Measurements from ENCODE around the gene FAM20C.

DNA sequence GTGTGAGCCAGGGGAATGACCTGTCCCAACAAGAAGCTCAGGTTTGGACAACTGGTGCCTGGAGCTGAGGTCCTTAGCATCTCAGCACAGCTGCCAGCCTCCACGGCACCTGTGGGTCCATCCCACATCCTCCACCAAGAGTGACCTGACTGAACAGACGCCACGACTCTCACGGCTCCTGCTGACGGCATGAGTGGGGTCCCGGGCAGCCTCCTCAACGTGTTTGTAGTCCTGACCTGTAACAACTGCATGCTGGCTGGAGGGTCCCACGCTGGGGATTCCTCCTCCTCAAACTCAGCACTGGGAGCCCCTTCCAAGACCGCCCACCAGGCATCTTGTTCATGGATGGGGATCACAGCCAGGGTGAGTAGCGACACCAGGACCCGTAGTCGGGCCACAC lies 36.2 kb downstream of the FAM20C start:
- TF ChIP-seq MYC (IDR thresholded peaks at IDR 0.05; ENCODE audit: low read depth, low read length): no peak
- TF ChIP-seq, protein P1, sequence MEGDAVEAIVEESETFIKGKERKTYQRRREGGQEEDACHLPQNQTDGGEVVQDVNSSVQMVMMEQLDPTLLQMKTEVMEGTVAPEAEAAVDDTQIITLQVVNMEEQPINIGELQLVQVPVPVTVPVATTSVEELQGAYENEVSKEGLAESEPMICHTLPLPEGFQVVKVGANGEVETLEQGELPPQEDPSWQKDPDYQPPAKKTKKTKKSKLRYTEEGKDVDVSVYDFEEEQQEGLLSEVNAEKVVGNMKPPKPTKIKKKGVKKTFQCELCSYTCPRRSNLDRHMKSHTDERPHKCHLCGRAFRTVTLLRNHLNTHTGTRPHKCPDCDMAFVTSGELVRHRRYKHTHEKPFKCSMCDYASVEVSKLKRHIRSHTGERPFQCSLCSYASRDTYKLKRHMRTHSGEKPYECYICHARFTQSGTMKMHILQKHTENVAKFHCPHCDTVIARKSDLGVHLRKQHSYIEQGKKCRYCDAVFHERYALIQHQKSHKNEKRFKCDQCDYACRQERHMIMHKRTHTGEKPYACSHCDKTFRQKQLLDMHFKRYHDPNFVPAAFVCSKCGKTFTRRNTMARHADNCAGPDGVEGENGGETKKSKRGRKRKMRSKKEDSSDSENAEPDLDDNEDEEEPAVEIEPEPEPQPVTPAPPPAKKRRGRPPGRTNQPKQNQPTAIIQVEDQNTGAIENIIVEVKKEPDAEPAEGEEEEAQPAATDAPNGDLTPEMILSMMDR (IDR thresholded peaks at IDR 0.05; ENCODE audit: extremely low read depth in 1 of 2, insufficient read depth in 1 of 2, low read depth in 1 of 2, low read length in 2 of 2): no peak
- TF ChIP-seq POLR2AphosphoS5 (IDR thresholded peaks at IDR 0.05; ENCODE audit: insufficient read depth, low read depth, low read length): no peak
- TF ChIP-seq, protein P2, sequence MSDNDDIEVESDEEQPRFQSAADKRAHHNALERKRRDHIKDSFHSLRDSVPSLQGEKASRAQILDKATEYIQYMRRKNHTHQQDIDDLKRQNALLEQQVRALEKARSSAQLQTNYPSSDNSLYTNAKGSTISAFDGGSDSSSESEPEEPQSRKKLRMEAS (IDR thresholded peaks at IDR 0.05; ENCODE audit: insufficient read depth, insufficient read length): no peak
- TF ChIP-seq EZH2 (IDR thresholded peaks at IDR 0.05; ENCODE audit: borderline replicate concordance, low read depth, low read length, severe bottlenecking): no peak
- TF ChIP-seq JUN (IDR thresholded peaks at IDR 0.05; ENCODE audit: borderline replicate concordance, insufficient read depth, insufficient read length, low read depth): no peak
